GM20431 (cell line): ENCODE measurements around the gene SNRNP70.
"Not testable (repeated sequence)": the region's sequence is repeated elsewhere in the genome, so short reads cannot be mapped to it uniquely, and the experiment has no call there.

Source experiments
- in situ Hi-C: fragments of 300-500 bp; cut with MseI, MboI; formaldehyde crosslinking; loops from one replicate; pipeline ENCODE4 v1.15.0; 2020; ENCODE audit warnings: low sequenced_read_pairs; ENCODE audit not compliant: unreplicated experiment

Gene SNRNP70

GRCh38 chr19:49118565-49119410 lies 33.5 kb downstream of the SNRNP70 start, which contains the start of gene C19orf73:
TSS of gene C19orf73 (minus strand) at chr19:49119143. CDS start at chr19:49119022, 121 bp downstream.
- in situ Hi-C loops: no loop called here

DNA sequence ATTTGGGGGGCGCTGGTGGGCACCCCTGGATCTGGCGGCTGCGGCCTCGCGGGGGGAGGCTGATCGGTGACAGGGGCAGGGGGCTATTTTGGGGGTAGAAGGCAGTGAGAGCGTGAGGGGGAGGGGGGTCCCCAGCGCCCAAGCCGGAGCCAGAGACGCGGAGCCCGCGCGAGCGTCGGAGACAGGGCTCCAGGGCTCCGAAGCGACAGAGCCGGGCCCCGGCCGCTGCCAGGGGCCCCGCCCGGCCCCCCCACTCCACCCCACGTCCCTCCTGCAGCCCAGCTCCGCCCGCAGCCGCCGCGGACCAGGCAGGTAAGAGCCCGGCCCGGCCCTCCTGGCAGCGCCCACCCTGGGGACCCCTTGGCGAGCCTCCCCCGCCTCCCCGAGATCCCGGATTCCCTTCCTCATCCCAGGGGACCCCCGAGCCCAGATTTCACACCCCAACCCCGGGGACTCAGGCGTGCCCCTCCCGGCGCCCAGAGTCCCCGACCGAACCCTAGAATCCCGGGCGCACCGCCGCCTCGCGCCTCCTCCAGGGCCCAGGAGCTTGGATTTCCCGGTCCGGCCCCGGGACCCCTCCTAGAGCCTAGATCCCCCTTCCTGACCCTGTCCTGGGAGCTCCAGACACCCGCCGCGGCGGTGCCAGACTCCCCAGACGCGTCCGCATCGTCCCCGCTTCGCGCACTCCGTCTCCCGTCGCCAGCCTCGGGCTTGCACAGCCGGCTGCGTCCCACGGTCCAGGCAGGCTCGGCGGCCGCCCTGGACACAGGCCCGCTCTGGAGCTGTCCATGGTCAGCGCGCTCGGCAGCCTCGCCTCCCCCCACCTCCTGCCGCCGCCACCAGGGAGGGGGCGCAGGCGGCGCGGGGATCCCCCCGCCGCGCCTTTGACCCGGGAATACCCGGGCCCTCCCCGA lies 34.4 kb downstream of the SNRNP70 start, which contains the start of gene PPFIA3:
Gene PPFIA3, plus strand, starts transcription at position 134 of the 914 bp plus-strand sequence. CDS start 8,330 bp downstream, outside the sequence.
- in situ Hi-C loops: no loop called here

GRCh38 chr19:49120325-49120683 lies 35.1 kb downstream of the SNRNP70 start:
- in situ Hi-C loops: no loop called here

DNA sequence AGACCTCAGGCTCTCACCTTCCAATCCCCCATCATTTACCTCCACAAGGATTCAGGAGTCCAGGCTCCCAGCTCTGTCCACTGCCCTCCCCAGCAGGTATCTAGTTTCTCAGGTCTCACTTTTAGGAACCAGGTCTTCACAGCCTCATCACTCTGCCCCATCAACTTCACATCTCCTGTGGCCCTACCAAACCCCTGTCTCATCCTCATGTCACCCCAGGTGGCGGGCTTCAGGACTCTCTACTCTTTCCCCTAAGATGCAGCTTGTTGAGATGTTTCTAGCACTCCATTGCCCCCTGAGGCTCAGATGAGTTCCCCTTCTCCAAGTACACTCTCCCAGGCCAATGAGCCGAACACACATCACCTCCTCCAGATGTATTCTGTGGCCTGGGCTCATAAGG lies 35.6 kb downstream of the SNRNP70 start:
- in situ Hi-C loops: no loop called here

DNA sequence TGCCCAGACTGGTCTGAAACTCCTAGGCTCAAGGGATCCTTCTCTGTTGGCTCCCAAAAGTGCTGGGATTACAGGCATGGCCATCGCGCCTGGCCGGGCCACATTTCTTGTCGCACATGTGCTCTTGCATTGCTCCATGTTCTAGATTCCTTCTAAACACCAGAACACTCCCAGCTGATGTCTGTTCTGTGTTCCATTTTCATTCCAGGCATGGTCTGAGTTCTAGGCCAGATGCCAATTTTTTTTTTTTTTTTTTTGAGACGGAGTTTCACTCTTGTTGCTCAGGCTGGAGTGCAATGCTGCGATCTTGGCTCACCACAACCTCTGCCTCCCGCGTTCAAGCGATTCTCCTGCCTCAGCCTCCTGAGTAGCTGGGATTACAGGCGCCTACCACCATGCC lies 36.6 kb downstream of the SNRNP70 start:
- in situ Hi-C loops: not testable (repeated sequence)

- in situ Hi-C loops: not testable (repeated sequence)
Measured at GRCh38 chr19:49123285-49123684, 38.0 kb downstream of the SNRNP70 start.

GRCh38 chr19:49125025-49125731 lies 39.9 kb downstream of the SNRNP70 start:
- in situ Hi-C loops: no loop called here

DNA sequence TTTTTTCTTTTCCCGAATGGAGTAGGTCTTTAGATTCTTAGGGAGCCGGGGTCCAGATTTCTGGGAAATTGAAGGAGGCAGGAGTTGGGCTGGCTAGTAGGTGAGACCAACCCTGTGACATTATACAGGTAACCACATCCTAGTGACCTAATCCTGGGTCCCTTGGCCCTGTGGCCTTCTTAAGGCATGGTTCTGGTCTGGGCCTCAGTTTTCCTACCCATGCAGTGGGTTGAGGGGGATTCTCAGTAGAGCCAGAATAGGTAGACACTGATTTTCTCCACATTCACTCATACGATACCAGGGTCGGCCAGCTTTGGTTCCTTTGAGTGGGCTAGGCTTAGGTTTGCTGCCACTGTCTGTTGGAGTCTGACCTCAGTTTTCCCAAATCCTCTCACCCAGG lies 41.3 kb downstream of the SNRNP70 start:
- in situ Hi-C loops: no loop called here

GRCh38 chr19:49127225-49127624 lies 42.0 kb downstream of the SNRNP70 start:
- in situ Hi-C loops: not testable (repeated sequence)

DNA sequence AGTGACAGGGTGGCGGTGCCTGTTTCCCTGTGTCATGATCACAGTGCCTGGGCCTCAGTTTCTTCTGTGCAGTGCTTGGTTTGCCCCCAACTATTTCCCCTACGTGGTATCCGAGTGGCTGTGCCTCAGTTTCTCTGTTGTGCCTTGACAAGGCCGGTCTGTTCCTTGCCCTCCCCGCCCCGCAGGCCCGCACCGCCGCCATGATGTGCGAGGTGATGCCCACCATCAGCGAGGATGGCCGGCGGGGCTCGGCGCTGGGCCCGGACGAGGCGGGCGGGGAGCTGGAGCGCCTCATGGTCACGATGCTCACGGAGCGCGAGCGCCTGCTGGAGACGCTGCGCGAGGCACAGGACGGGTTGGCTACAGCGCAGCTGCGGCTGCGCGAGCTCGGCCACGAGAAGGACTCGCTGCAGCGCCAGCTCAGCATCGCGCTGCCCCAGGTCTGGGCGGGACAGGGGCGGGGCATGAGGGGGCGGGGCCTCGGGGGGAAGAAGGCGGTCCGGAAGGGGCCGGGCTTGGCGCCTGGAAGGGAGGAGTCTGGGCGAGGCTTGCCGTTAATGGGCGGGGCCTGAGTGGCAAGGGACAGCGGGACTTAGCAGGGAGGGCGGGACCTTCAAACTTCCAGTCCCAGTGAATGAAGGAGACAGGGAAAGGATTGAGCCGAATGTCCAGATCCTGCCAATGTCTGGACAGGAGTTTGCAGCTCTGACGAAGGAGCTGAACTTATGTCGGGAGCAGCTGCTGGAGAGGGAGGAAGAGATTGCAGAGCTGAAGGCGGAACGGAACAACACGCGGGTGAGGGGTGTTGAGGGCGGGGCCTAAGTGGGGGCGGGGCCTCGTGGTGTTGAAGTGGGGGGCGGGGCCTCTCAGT lies 42.7 kb downstream of the SNRNP70 start:
- in situ Hi-C loops: no loop called here

DNA sequence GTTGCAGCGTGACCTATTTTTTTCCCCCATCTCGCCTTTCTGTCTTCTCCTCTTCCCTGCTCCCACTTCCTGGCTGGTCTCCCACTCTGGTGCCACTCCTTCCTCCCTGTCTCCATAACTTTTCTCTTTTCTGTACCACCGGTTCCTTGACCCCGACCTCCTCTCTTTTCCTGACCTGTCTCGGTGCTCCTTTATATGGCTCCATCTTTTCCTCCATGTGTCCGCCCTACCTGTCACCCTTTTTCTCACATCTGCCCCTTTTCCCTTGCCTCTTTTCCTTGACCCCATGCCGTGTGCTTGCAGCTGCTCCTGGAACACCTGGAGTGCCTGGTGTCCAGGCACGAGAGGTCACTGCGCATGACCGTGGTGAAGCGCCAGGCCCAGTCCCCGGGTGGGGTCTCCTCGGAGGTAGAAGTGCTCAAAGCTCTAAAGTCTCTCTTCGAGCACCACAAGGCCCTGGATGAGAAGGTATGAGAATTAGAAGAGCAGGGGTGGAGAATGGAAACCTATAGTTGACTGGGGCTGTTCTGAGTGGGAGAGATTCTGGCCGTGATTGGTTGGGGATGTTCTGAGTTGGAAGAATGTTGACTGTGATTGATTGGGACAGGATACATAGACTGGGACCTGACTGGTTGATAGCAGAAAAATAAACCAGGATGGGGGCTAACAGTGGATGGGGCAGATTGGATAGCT lies 43.4 kb downstream of the SNRNP70 start:
- in situ Hi-C loops: no loop called here

DNA sequence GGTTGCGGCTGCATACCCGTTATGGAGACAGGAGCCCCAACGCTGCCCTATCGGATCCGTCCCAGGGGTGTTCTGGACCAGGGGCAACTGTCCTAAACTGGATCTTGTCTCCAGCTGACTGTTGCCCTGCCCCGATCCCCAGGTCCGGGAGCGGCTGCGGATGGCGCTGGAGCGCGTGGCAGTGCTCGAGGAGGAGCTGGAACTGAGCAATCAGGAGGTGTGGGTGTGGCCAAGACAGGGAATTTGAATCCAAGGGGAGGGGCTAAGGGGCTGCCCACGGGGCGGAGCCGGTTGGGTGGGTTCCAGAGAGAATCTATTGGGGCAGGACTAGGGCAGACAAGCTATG lies 44.0 kb downstream of the SNRNP70 start:
- in situ Hi-C loops: no loop called here

DNA sequence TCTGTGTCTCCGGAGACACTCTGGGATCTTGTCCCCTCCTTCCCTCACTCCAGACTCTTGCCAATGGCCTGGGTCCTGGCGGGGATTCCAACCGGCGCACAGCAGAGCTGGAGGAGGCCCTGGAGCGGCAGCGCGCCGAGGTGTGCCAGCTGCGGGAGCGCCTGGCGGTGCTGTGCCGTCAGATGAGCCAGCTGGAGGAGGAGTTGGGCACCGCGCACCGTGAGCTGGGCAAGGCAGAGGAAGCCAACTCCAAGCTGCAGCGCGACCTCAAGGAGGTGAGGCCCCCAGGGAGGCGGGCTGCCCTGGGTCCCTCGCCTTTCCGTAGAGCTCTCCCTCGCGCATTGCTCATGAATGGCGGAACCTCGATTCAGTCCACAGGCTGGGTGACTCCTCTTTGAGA lies 45.1 kb downstream of the SNRNP70 start:
- in situ Hi-C loops: no loop called here

- in situ Hi-C loops: no loop called here
Measured at GRCh38 chr19:49132974-49133609, 47.8 kb downstream of the SNRNP70 start.

DNA sequence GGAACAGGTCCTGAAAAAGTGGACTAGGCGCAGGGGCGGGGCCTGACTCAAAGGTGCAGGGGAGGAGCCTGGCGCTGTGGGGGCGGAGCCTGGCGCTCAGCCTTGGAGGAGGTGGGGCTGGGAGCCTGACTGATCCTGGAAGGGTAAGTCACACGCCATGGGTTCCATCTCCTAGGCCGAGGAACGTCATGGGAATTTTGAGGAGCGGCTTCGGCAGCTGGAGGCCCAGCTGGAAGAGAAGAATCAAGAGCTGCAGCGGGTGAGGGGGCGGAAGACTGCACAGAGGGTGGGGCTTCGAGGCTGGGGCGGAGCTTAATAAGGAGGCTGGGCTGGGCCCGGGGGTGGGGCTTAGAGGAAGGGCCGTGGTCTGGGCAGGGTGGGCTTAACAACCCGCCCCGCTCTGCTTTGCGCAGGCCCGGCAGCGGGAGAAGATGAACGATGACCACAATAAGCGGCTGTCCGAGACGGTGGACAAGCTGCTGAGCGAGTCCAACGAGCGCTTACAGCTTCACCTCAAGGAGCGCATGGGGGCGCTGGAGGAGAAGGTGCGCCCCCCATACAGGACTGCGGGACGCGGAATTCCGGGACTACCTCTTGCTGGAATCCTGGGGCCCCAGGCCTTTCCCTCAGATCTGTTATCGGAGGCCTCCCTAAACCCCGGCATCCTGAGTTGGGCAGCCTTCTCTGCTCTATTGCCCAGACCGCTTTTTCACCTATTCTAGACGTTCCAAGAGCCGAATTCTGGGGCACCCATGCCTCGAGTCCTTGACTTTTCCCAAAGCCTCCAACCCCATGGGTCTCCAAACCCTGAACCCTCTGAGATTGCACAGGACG lies 48.6 kb downstream of the SNRNP70 start:
- in situ Hi-C loops: no loop called here

DNA sequence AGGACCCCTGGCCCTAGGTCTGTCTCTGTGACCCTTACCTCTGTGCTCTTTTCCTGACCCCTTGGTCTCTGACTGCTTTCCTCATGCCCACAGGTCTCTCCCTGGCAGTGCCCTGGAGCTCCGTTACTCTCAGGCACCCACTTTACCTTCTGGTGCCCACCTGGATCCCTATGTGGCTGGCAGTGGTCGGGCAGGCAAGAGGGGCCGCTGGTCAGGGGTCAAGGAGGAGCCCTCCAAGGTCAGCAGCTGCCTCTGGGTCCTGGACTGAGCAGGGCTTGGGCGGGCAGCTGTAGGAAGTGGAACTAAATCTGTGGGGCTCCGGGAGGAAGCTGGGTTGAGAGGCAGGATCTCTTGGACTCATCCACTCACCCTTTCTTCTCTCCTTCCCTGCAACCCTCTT lies 50.4 kb downstream of the SNRNP70 start:
- in situ Hi-C loops: no loop called here

DNA sequence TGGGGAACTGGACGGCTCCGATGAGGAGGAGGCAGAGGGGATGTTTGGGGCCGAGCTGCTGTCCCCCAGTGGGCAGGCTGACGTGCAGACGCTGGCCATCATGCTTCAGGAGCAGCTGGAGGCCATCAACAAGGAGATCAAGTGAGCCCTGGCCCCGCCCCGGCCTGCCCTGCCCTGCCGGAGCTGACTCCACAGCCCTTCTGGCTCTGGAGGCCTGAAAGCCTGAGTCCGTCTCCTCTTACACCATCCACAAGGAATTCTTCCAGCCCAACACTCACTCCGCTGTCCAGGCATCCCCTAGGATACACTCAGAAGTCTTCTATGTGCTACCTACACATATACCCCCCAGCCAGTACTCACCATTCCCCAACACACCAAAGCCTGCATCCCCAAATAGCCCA lies 51.5 kb downstream of the SNRNP70 start:
- in situ Hi-C loops: no loop called here

GRCh38 chr19:49140951-49141350 lies 55.7 kb downstream of the SNRNP70 start:
- in situ Hi-C loops: no loop called here
